Stimulated activated CD4-positive, alpha-beta T cell treated with anti-CD3 and anti-CD28 coated beads, Interleukin-15, amount 100 ng/mL, for 48 hours (primary cell): Measurements from ENCODE around the gene SIGLEC15.
A peak's percentile ranks its signal among the peaks of the same experiment; 100 is the strongest.
"Not testable (repeated sequence)": the region's sequence is repeated elsewhere in the genome, so short reads cannot be mapped to it uniquely, and the experiment has no call there.

Experiments
- DNase-seq, 2 donors: peaks; one replicate each; pipeline ENCODE4 v3.0.0-alpha.2; 2020; ENCODE audit warnings: low read depth in 2 of 2

The SIGLEC15 gene

GRCh38 chr18:45820106-45820745 is 5.2 kb upstream of the SIGLEC15 start:
- DNase-seq = no peak

- no peak for DNase-seq
These were observed 4.4 kb upstream of the SIGLEC15 start for GRCh38 chr18:45821026-45821425.

GRCh38 chr18:45821711-45822110 is 3.8 kb upstream of the SIGLEC15 start:
- DNase-seq = no peak

- DNase-seq = no peak
These were observed 609 bp downstream of the SIGLEC15 start for GRCh38 chr18:45826084-45826483.

GRCh38 chr18:45826716-45827115 is 1.2 kb downstream of the SIGLEC15 start:
- not testable (repeated sequence) for DNase-seq

GRCh38 chr18:45828917-45829811 is 3.7 kb downstream of the SIGLEC15 start:
- DNase-seq = no peak

- DNase-seq = no peak
These were observed 4.4 kb downstream of the SIGLEC15 start for GRCh38 chr18:45829855-45830254.

- DNase-seq = no peak
These were observed 5.4 kb downstream of the SIGLEC15 start for GRCh38 chr18:45830917-45831316.

GRCh38 chr18:45833846-45834245 is 8.4 kb downstream of the SIGLEC15 start:
- DNase-seq = no peak

GRCh38 chr18:45834306-45834705 is 8.8 kb downstream of the SIGLEC15 start:
- DNase-seq = no peak

GRCh38 chr18:45835057-45835636 is 9.7 kb downstream of the SIGLEC15 start:
- DNase-seq = no peak

- DNase-seq = no peak
These were observed 11.0 kb downstream of the SIGLEC15 start for GRCh38 chr18:45836242-45837205.

GRCh38 chr18:45837283-45838070 is 12.0 kb downstream of the SIGLEC15 start:
- peak; percentile 34 to 39 for DNase-seq

- no peak for DNase-seq
These were observed 13.0 kb downstream of the SIGLEC15 start for GRCh38 chr18:45838302-45839070.

- no peak for DNase-seq
These were observed 14.2 kb downstream of the SIGLEC15 start for GRCh38 chr18:45839414-45840395.

GRCh38 chr18:45841060-45841764 is 15.7 kb downstream of the SIGLEC15 start:
- no peak for DNase-seq

- DNase-seq = no peak
These were observed 16.4 kb downstream of the SIGLEC15 start for GRCh38 chr18:45841765-45842442.

- no peak for DNase-seq
These were observed 17.5 kb downstream of the SIGLEC15 start for GRCh38 chr18:45843019-45843418.
